DND-41 (cell line): ENCODE measurements around the gene DPP3.

Source experiments
- CTCF ChIP-seq: IDR thresholded peaks from 2 replicates; pipeline ENCODE4 v1.5.1; 2012; ENCODE audit warnings: borderline replicate concordance, low read length, moderate library complexity, mild to moderate bottlenecking; ENCODE audit not compliant: poor library complexity, severe bottlenecking; ENCODE audit errors: extremely low read depth
- EZH2 ChIP-seq: IDR thresholded peaks from 3 replicates; pipeline ENCODE4 v1.6.1; 2012; ENCODE audit warnings: borderline replicate concordance, low read depth, mild to moderate bottlenecking, moderate library complexity, low read length, inconsistent platforms; ENCODE audit not compliant: severe bottlenecking

GRCh38 chr11:66493130-66493529 lies 12.9 kb downstream of the DPP3 start:
- TF ChIP-seq CTCF (no peak), EZH2 (no peak)
